Activated CD4-positive, alpha-beta T cell treated with anti-CD3 and anti-CD28 coated beads, Interleukin-2, Interleukin-6, amounts not matched to agents 100 ng/mL and 50 ng/mL, durations not matched to agents 16 hours and 8 hours (primary cell): Measurements from ENCODE around the gene GORASP1.
A peak's percentile ranks its signal among the peaks of the same experiment; 100 is the strongest.

Experiments used
- DNase-seq: peaks from one replicate; pipeline ENCODE4 v3.0.0-alpha.2; 2020

GORASP1 gene

GRCh38 chr3:39107388-39108199 is at the start of gene GORASP1, which contains the start of gene TTC21A:
Gene GORASP1 (minus strand): TSS chr3:39107627. CDS start chr3:39107541, 86 bp downstream.
Gene TTC21A (plus strand): TSS chr3:39107680. CDS start chr3:39107838, 158 bp downstream.
- DNase-seq, result peak; percentile 81

GRCh38 chr3:39156421-39156820 is 49.0 kb upstream of the GORASP1 start:
- DNase-seq, result no peak

GRCh38 chr3:39154280-39155021 is 47.0 kb upstream of the GORASP1 start:
- no peak for DNase-seq

GRCh38 chr3:39153977-39154279 is 46.5 kb upstream of the GORASP1 start:
- DNase-seq, result no peak

GRCh38 chr3:39150803-39151631 is 43.6 kb upstream of the GORASP1 start:
- DNase-seq, result peak; percentile 54

GRCh38 chr3:39150148-39150802 is 42.8 kb upstream of the GORASP1 start:
- no peak for DNase-seq

GRCh38 chr3:39149498-39150147 is 42.2 kb upstream of the GORASP1 start:
- DNase-seq, result no peak

GRCh38 chr3:39149059-39149455 is 41.6 kb upstream of the GORASP1 start:
- no peak for DNase-seq

- peak; percentile 31 for DNase-seq
Observed at GRCh38 chr3:39148435-39149058, 41.1 kb upstream of the GORASP1 start.

- peak; percentile 81 for DNase-seq
Observed at GRCh38 chr3:39147711-39148434, 40.4 kb upstream of the GORASP1 start.

- DNase-seq, result peak; percentile 88
Observed at GRCh38 chr3:39146611-39147591, 39.5 kb upstream of the GORASP1 start.

- no peak for DNase-seq
Observed at GRCh38 chr3:39146083-39146501, 38.7 kb upstream of the GORASP1 start.

- DNase-seq, result no peak
Observed at GRCh38 chr3:39144748-39145380, 37.4 kb upstream of the GORASP1 start.

- DNase-seq, result no peak
Observed at GRCh38 chr3:39144095-39144747, 36.8 kb upstream of the GORASP1 start.

- DNase-seq, result no peak
Observed at GRCh38 chr3:39143051-39143885, 35.8 kb upstream of the GORASP1 start.

- DNase-seq, result no peak
Observed at GRCh38 chr3:39142067-39142466, 34.6 kb upstream of the GORASP1 start.

- no peak for DNase-seq
Observed at GRCh38 chr3:39141171-39141995, 34.0 kb upstream of the GORASP1 start.
